Mammary epithelial cell (primary cell): Measurements from ENCODE around the gene COMMD10.

Experiments
- EZH2 ChIP-seq: IDR thresholded peaks from 2 replicates; pipeline ENCODE4 v1.6.1; 2012; ENCODE audit warnings: low read length, inconsistent platforms, borderline replicate concordance
- TF ChIP-seq, protein P1 (sequence below), 2 donors: IDR thresholded peaks in 1 of 2; conservative IDR thresholded peaks in 1 of 2; 2 replicates each; pipeline ENCODE4 v1.5.1; 2011 to 2012; ENCODE audit warnings: inconsistent platforms in 2 of 2, low read length in 2 of 2, mild to moderate bottlenecking in 2 of 2, control low read depth in 1 of 2, low read depth in 1 of 2; ENCODE audit not compliant: insufficient read depth in 1 of 2; ENCODE audit errors: extremely low read depth in 1 of 2

DNA sequence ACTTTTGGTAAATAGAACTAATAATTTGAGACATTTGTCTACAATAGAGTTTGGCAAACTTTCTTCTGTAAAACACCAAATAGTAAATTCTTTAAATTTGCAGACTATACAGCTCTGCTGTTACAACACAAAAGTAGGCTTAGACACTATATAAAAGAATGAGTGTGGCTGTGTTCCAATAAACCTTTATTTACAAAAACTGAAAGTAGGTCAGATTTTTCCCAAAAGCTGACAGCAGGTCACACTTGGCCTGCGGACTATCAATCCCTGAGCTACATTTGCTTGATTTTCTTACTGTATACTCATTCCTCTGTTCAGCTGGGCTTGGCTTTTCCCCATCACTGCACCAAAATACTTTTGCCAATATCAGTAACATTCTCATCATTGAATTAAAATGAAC is 189.4 kb downstream of the COMMD10 start:
- TF ChIP-seq, protein P1, sequence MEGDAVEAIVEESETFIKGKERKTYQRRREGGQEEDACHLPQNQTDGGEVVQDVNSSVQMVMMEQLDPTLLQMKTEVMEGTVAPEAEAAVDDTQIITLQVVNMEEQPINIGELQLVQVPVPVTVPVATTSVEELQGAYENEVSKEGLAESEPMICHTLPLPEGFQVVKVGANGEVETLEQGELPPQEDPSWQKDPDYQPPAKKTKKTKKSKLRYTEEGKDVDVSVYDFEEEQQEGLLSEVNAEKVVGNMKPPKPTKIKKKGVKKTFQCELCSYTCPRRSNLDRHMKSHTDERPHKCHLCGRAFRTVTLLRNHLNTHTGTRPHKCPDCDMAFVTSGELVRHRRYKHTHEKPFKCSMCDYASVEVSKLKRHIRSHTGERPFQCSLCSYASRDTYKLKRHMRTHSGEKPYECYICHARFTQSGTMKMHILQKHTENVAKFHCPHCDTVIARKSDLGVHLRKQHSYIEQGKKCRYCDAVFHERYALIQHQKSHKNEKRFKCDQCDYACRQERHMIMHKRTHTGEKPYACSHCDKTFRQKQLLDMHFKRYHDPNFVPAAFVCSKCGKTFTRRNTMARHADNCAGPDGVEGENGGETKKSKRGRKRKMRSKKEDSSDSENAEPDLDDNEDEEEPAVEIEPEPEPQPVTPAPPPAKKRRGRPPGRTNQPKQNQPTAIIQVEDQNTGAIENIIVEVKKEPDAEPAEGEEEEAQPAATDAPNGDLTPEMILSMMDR (conservative IDR thresholded peaks at IDR 0.05 in 1 of 2, IDR thresholded peaks at IDR 0.05 in 1 of 2; ENCODE audit: extremely low read depth in 1 of 2, insufficient read depth in 1 of 2, low read depth in 1 of 2, low read length in 2 of 2): no peak
- no peak for TF ChIP-seq EZH2
